NCI-H345 (cell line): ENCODE results near the gene RGL1.

Experiments used
- DNase-seq: peaks from one replicate; lab custom pipeline; 2025; lab: John Stamatoyannopoulos, UW

The RGL1 gene

GRCh38 chr1:183918589-183918988 lies 113.7 kb downstream of the RGL1 start:
- DNase-seq: no peak

- DNase-seq: no peak
These were observed 115.7 kb downstream of the RGL1 start for GRCh38 chr1:183920651-183921050.

- no peak for DNase-seq
These were observed 117.3 kb downstream of the RGL1 start for GRCh38 chr1:183922197-183922596.

GRCh38 chr1:183925947-183926346 lies 121.0 kb downstream of the RGL1 start:
- no peak for DNase-seq

GRCh38 chr1:183926983-183927382 lies 122.1 kb downstream of the RGL1 start:
- DNase-seq: no peak

- no peak for DNase-seq
These were observed 126.8 kb downstream of the RGL1 start for GRCh38 chr1:183931646-183932271.

- no peak for DNase-seq
These were observed 127.5 kb downstream of the RGL1 start for GRCh38 chr1:183932412-183932811.

- no peak for DNase-seq
These were observed 128.7 kb downstream of the RGL1 start for GRCh38 chr1:183933528-183934179.

- no peak for DNase-seq
These were observed 129.4 kb downstream of the RGL1 start for GRCh38 chr1:183934314-183934713.

- no peak for DNase-seq
These were observed 131.1 kb downstream of the RGL1 start for GRCh38 chr1:183936009-183936408.

GRCh38 chr1:183936791-183937190 lies 131.9 kb downstream of the RGL1 start:
- no peak for DNase-seq

- no peak for DNase-seq
These were observed 132.7 kb downstream of the RGL1 start for GRCh38 chr1:183937611-183938010.

GRCh38 chr1:183941001-183941400 lies 136.1 kb downstream of the RGL1 start:
- no peak for DNase-seq

GRCh38 chr1:183942933-183943693 lies 138.2 kb downstream of the RGL1 start:
- DNase-seq: no peak

- DNase-seq: no peak
These were observed 140.8 kb downstream of the RGL1 start for GRCh38 chr1:183945428-183946319.

GRCh38 chr1:183946320-183946613 lies 141.3 kb downstream of the RGL1 start:
- no peak for DNase-seq

GRCh38 chr1:183947988-183948387 lies 143.1 kb downstream of the RGL1 start:
- DNase-seq: no peak

GRCh38 chr1:183952101-183952500 lies 147.2 kb downstream of the RGL1 start:
- no peak for DNase-seq

- peak; percentile 3 for DNase-seq
These were observed 148.1 kb downstream of the RGL1 start for GRCh38 chr1:183953031-183953430.

- DNase-seq: no peak
These were observed 149.6 kb downstream of the RGL1 start for GRCh38 chr1:183954496-183954895.

- no peak for DNase-seq
These were observed 151.8 kb downstream of the RGL1 start for GRCh38 chr1:183956559-183957188.
